NAMALWA (cell line): ENCODE measurements around the gene MEOX2.

Experiments used
- DNase-seq: peaks from one replicate; pipeline ENCODE4 v3.0.0-alpha.2; 2015; ENCODE audit warnings: low spot score

MEOX2 gene

DNA sequence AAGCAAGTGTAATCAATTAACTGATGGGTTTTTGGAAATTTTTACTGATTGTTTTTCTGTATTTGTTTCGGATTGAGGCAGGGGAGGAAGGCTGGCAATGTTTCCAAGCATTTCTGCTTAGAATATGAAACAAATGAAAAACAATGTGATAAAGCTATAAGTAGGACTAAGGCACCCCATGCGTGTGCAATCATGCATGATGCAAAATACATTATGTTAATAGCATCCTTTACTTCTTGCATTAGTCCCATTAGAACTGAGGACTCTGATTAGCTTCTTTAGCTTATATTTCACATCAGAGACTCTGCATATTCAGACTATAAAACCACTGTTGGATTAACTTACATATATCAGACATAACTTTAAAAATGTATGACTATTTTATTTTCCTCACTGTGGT lies 76.0 kb downstream of the MEOX2 start:
- no peak for DNase-seq

DNA sequence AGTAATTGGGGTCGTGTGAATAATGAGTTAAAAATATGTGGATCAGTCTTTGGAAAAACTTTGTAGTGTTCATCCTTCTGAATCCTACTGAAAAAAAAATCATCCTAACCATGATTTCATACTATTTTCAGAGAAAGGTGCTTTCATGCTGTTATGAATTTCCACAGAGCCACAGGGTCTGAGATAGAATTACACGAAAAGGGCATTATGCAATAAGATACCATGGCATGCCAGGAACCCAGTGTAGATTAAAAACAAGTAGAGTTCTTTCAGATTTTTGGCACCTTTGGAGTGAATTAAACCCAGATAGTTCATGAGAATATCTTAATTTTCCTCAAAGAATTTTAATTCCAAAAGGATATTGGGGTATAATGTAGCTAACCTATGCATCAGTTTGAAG lies 77.2 kb downstream of the MEOX2 start:
- DNase-seq, result no peak

DNA sequence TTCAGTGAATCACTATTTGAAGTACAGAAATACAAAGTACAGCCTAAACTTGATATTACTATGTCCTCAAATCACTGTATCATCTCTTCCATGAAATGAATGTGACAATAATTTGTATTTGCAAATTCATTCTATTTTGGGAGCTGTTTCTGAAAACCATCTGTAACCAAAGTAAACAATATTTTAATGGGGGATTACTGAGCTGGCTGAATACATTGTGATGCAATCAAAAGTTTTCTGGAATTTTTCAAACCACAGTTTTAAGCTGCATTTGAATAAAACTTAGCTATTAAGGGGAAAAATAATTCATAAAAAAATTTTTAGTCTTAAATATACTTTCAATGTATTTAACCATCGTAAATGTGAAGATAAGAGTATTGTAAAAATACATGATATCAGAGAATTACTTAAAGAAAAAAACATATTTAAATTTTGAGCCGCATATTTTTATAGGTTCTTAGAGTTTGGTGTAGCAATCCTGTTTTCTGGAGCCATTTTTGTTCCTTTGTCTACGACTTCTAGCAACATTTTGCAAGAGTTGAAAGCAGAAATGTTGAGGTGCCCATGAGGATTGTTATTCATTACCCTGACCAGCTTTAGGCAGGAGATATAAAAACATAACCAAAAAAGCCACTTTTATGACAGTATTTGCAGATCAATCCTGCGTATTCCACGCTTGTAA lies 78.8 kb downstream of the MEOX2 start:
- DNase-seq, result no peak

DNA sequence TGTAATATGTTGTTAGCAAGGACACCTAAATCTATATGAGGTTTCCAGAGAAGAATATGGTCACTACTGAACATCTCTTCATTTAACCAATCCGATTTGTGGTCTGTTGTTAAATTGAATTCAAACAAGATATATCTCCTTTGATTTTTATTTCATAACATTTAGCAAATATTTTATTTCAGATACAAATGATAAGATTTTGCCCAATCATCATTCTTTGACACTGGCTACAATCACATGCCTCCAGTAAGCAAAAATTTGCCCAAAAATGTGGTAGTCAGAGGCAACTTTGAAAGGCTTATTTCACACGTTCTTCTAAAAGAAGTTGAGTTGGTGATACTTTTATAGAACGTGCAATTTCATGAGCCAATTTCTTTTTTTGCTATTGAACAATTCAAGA lies 79.9 kb downstream of the MEOX2 start:
- DNase-seq, result no peak

DNA sequence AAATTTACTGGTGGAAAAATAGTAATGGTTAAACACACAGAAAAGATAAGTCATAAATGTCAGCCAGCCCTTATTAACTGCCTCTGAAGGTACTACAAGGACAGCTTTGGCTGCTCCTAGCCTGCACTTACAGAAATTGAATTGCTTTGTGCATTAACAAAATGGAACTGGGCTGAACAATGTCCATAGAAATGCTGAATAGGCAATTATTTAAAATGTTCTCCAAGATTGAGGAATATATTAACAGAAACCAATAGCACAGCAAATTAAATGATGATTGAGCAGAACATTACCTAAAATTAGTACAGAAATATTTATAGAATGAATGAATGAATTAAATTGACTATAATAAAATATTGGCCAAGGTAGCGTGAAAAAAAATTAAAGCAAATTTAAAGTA lies 82.3 kb downstream of the MEOX2 start:
- DNase-seq, result no peak

DNA sequence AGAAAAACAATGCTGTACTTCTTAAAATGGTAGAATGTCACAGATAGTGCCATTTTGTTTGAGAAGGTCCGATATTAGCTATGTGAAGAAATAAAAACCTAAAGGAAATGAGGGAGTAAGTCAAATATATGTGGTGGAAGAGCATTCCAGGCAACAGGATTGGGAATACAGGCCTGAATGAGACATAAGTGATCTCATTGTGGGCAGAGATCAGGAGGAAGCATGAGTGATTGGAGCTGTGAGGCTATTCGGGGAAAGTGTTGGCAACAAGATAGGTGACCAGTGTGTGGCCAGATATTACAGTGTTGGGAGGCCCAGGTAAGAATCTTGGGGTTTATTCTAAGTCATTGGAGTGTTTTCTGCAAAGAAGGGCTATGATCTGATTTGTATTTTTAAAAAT lies 83.4 kb downstream of the MEOX2 start:
- DNase-seq, result no peak

DNA sequence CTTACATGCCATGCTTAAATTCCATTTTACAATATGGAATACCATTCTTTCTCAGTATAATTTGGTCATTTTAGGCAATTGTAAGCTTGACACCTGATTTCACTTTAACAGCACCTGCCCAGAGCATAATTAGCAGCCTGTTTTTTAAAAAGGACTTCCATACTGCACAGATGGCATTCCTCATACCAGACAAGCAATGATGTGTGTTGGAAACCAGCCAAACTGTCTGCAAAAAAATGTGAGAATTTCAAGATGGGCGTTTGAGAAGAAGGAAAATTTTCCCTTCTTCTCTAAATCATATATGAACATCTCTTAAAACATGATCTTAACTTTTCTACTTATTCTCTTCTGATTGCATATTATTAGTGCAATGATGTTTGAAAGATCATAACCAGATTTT lies 84.2 kb downstream of the MEOX2 start:
- DNase-seq, result no peak

DNA sequence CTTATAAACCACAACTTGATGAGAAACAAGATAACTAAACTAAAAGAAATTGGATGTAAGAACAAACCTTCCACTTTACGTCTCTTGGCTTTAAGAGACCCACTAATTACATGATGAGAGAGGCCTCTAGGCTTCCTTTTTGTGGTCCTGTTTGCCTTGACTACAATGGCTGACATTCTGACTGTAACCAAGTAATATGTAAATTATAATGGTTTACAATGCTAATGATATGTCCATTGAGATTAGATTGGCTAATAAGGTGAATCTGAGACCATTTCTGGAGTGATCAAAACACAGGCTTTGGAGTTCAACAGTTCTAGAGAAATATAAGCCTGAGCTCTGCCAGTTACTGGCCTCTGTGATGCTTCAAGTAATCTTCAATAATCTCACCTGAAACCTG lies 85.3 kb downstream of the MEOX2 start:
- no peak for DNase-seq

DNA sequence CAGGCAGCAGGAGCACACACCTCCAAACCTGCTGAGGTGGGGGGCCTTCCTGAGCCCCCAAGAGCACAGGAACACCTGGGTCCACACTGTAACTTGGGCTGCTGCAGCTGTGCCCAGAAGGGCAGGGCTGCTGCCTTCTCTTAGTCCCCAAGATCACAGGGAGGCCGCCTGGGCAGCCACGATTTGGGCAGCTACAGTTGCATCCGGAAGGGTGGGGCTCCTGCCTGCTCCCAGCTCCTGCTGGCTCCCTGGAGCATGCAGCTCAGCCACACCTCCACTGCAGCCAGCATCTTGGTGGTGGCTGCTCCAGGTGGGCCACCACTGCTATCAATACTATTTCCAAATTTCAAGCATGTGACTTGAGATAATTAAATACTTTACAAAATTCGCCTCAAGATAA lies 86.2 kb downstream of the MEOX2 start:
- no peak for DNase-seq

DNA sequence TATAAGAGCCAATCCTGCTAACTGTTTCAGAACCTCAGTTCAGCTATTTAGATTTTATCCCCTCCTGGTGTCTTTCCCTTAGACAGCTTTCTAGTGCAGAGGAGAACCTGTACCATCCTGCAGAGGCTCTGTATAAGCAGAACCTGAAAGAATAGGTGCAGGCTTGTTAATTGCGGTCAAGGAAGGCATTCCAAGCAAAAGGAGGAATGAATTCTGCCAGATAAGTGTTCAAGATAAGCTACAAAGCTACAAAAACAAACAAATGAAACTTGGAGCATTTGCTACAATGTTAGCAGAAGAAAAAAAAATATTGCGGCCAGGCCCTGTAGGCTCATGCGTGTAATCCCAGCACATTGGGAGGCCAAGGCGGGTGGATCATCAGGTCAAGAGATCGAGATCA lies 92.0 kb downstream of the MEOX2 start:
- no peak for DNase-seq

DNA sequence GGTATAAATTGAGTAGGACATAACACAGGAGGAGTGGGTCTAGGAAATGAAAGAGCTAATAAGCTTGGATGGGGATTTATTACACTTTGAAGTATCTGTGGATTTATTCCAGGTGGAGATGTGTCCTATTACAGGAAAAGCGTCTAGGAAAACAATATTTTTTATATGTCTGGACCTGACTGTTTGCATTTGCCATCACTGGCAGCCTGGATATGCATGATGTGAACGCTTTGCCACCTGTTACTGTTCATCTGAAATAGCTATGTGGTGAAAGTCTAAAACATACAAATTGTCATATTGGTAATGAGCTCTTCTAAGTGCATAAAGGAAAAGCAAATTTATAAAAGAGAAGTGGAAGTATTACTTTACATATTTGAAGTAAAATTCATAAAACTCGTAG lies 93.1 kb downstream of the MEOX2 start:
- no peak for DNase-seq

DNA sequence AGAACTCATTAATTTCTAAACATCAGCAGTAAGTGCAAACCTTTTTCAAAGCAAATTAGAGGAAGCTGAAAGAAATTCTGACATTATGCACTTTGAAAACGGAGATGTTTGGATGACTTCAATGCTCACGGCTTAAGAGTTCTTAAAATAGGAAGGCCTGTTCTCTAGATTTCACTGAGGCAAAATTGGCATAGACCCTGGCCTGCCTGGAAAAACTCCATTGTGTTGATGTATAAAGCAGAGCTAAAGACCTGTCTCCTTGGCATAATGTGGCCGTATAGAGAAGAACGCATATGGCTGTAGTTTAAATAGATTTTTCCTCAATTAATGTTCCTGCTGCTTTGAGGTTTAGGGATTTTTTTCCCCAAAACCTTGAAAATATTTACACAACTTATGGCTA lies 100.2 kb downstream of the MEOX2 start:
- no peak for DNase-seq

DNA sequence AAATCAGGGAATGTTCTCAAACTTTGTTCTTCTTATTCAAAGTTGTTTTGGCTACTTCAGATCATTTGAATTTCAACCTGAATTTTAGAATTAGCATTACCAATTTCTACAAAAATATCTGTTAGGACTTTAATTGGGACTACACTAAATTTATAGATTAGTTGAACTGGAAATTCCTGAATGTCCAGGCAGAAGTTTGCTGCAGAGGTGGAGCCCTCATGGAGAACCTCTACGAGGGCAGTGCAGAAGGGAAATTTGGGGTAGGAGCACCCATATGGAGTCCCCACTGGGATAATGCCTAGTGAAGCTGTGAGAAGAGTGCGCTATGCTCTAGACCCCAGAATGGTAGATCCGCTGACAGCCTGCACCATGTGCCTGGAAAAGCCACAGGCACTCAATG lies 101.9 kb downstream of the MEOX2 start:
- no peak for DNase-seq

DNA sequence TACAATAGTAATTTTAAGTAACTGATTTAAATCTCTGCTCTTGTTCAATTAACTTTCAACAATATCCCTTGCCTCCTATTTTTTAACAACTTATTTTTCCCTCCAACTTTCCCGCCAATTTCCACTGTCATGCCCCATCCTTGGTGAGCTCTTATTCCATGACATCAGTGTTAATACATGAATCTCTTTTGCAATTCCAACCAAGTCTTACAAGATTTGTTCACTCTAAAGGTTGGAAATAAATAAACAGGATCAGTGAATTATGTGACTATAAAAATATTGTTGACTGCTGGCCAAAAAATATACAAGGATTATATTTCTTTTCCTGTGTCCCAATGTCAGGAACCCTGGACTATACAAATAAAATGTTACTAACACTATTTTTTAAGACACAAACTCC lies 103.7 kb downstream of the MEOX2 start:
- DNase-seq, result no peak

DNA sequence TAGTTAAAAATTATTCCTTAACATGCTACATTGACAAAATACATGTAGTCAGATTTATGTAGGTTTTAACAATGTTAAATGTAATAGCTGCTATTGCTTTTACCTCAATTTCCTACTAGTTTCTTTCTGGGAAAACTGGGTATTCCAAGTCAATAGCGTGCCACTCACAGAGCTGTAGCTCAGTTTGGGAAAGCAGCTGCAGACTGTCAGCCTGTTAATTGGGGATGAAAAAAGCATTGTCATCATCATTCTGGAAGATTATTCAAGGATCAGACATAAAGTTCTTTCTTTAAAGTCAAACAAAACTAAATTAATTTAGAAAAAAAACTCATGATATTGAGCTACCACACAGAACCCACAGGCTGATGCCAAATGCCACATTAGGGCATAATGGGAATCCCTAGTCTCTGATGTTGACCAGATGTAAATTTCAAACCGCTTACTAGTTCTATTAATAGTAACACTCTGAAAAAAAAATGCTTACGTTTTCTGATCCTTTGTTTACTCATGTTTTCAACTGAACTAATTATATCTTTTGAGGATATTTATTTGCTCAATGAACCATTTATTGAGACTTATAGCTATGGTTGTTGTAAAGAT lies 105.0 kb downstream of the MEOX2 start:
- DNase-seq, result no peak

DNA sequence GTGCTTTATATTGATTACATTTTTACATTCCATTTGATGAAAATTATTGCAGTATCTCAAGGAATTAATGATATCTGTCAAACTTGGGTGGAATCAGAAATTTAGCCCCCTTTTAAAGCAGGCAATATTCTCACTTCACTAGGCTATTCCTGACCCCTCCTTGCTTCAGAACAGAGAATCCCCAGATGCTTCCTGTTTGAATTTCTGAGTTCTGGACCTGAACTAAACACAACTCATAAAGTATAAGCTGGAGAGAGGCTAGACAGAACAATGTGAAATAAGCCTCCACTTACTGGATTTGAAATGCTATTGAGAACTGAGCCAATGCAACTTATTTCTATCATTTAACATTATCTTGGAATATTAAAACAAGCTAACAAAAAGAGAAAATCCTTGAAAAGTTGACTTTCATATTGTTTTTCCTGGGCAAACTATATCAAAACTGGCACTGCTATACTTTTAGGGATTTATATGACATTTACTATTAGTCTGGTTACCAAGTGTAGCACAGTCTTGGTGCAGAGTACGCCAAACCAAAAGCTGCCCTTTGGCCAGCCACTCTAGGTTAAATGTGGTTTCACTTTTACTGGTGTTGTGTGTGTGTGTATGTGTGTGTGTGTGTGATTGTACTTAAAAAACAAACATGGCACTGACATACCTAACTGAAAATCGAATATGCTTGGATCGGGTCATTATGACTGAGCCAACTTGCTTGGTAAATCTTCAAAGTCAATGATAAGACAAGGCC lies 105.7 kb downstream of the MEOX2 start:
- DNase-seq, result no peak

DNA sequence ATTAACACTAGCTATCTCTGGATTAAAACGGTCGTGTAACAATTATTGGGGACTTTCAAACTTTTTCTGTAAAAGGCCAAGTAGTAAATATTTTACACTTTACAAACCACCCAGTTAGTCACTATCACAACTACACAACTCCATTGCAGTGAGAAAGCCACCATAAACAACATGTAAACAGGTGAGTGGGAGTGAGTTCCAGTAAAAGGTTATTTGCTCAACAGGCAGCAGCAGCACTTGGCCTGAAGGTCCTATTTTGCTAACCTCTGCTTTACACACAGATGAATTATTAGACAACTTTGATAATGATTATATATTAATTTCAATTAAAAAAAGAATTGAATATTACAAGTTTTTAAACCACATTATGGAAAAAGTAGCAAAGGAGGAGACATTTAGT lies 108.9 kb downstream of the MEOX2 start:
- no peak for DNase-seq

DNA sequence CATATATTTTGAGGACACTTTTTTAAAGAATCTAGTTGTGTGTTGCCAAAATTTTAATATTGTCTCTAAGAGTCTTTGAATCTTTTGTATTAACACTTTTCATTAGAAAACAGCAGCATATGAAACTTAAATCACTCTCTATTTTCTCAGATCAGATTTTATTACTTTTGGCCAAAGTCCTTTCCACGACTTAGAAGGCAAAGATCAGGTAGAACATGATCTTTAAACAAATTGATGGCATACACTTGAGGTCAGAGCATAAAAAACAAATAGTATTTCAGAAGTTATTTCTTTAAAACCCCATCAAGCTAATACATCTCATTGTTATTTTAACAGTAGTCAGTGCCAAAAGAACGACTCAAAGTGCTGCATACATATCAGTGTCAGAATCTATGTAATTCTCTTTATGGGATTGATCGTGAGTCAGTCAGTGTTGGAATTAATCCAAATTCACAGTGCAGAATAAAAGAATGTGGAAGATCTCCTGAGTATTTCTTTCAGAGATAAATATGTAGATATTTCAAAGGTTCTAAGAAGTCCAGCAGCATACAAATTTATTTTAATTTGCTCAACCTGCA lies 115.1 kb downstream of the MEOX2 start:
- no peak for DNase-seq

DNA sequence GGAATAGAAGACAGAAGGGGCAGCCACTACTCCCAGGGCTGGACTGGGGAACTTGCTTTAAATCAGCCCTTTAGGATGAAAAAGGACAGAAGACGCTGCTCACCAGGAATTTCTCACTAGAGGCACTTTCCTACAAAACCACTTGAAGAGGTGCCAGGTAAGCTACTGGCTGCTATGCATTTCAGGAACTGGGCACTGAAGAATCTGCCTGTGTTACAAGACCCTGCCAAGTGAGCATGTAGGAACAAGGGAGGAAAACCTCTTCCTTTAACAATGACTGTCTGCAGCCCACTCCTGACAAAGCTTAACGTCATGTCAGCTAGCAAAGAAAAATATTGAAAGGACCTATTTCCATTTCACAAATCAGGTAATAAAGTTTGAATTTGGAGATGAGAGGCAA lies 118.8 kb downstream of the MEOX2 start:
- DNase-seq, result no peak

DNA sequence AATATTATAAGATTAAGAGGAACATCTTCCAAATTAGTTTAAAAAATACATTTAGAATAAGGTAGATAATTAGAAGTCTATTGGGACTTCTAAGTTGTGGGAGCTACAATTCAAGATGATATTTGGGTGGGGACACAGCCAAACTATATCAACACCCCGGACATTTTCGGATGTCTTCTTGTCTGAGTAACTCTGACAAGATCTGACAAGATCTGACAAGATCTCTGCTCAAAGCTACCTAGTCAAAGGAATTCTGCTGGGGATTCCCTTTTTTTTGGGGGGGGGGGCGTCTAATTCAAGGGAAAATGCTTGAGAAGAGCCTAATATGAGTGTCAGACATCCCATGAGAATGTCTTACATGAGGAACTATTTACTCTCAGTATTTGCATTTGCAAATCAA lies 119.4 kb downstream of the MEOX2 start:
- DNase-seq, result no peak

DNA sequence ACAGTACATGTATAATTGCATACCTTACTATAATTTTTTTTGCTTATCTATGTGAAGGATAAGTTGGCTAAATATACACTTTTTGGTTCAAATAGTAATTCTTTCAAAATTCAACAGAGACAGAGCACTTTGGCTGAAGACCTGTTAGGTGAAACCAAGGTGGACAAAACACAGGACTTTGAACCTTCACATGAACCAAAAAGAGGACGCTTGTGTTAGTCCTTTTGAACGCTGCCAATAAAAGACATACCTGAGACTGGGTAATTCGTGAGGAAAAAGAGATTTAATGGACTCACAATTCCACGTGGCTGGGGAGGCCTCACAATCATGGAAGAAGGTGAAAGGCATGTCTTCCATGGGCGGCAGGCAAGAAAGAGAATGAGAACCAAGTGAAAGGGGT lies 120.0 kb downstream of the MEOX2 start:
- no peak for DNase-seq

DNA sequence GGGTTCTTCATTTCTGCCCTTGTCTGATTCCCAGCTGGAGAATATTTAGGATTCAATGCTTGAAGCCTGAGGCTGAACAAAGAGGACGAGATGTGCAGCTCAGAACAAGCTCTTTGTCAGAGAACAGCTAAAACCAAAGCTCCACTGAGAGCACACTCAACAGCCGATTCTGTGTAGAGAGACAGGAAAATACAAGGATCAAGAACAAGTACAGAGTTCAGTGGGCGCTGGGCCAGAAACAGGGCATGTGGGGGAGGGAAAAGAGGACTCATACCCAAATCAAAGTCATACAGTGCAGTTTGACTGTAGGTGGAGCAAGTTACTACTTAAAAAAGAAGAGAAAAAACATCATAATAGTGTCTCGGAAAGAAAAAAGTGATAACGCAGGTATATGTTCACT lies 124.6 kb downstream of the MEOX2 start, which contains the start of gene AGMO:
Gene AGMO (minus strand): TSS at position 181 of the 400 bp plus-strand sequence.
- no peak for DNase-seq
